Thymus (tissue), 11 donors: ENCODE measurements around the gene LMO1. TPM values are rescaled to one million over a fixed set of nuclear protein-coding genes. Genes with fewer than 3 reads are reported as not detected.

Experiments used
- DNase-seq, 9 donors: peaks; one replicate each; pipeline ENCODE4 v3.0.0-alpha.2; 2013; ENCODE audit warnings: low spot score in 9 of 9, low read depth in 6 of 9, missing footprints in 1 of 9
- H3K27ac ChIP-seq, 2 donors: one replicate each; pipeline ENCODE4 v1.5.1; 2013; ENCODE audit warnings: control low read depth in 1 of 2, low read depth in 1 of 2, low read length in 1 of 2, mild to moderate bottlenecking in 1 of 2, moderate library complexity in 1 of 2
- H3K27me3 ChIP-seq, 2 donors: one replicate each; pipeline ENCODE4 v1.5.1; 2013; ENCODE audit warnings: low read length in 1 of 2; ENCODE audit not compliant: control insufficient read depth in 2 of 2, insufficient read depth in 1 of 2
- H3K36me3 ChIP-seq, 2 donors: one replicate each; pipeline ENCODE4 v1.5.1; 2013; ENCODE audit warnings: low read length in 1 of 2, mild to moderate bottlenecking in 1 of 2, moderate library complexity in 1 of 2; ENCODE audit not compliant: control insufficient read depth in 2 of 2, insufficient read depth in 2 of 2
- H3K4me1 ChIP-seq, 2 donors: one replicate each; pipeline ENCODE4 v1.5.1; 2013; ENCODE audit warnings: low read length in 2 of 2; ENCODE audit not compliant: control insufficient read depth in 2 of 2, insufficient read depth in 2 of 2
- H3K4me3 ChIP-seq, 2 donors: one replicate each; pipeline ENCODE4 v1.5.1; 2013; ENCODE audit warnings: low read length in 2 of 2, control low read depth in 1 of 2, mild to moderate bottlenecking in 1 of 2
- H3K9me3 ChIP-seq, 2 donors: one replicate each; pipeline ENCODE4 v1.5.1; 2013; ENCODE audit warnings: low read length in 1 of 2, mild to moderate bottlenecking in 1 of 2; ENCODE audit not compliant: control insufficient read depth in 2 of 2, insufficient read depth in 1 of 2
- WGBS: extraction: QIAGEN DNeasy Blood & Tissue Kit; methylation state at CpG from one replicate; pipeline ENCODE4 v1.1.7; 2013; 5-methylcytosine and 5-hydroxymethylcytosine counted together
- polyA plus RNA-seq: library from polyadenylated mRNA; stranded (reverse); fragments of 200-250 nt; gene quantifications from one replicate; pipeline ENCODE4 v1.2.3, GENCODE V29; 2013
- total RNA-seq: library from RNA; stranded (reverse); fragments of 120-200 nt; gene quantifications from one replicate; pipeline ENCODE4 v1.2.4, GENCODE V29; 2013
- donor health status: healthy.

The LMO1 gene
- total and polyA plus RNA-seq, 2 donors: 0.05 to 0.32 TPM

DNA sequence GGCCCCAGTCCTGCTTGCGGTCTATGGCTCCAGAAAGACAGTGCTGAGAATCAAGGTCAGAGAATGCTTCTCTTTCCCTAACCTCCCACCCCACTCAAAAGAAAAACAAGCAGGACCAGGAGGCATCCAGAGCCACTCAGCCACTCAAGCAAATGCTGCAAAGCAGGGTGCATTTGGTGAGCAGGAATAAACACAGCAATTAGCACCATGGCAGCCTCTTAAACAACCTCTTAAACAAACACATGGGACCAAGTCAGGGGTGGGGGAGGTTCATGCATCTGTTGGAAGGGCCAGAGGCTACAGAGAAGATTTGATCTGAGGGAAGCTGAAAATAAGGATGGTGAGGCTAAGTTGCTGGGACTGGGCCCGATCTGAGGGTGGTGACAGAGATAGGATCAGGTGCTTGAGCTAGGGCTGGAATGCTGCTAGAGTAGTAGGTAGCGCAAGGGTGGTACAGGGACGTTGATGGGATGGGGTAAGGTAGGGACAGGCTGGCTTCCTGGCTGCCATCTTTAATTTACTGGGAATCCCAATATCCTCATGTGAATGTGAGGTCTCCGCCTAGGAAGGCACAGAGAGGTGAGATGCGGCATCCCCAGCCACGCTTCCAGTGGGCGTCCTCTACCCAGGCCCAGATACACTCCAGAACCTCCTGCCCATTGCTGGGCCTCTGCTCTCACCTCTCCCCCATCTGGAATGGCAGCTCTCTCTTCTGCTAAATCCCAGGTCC, 26.6 kb upstream of the LMO1 start:
- H3K4me3 ChIP-seq: no peak overlapping the region
- no peaks in the 10 kb centered on the region for H3K9me3 ChIP-seq
- WGBS: over 99% methylated on average over 8 of the region's 8 CpGs
- no peaks in the 10 kb centered on the region for H3K27me3 ChIP-seq
- H3K36me3 ChIP-seq: no peaks in the 10 kb centered on the region
- H3K27ac ChIP-seq: no peak overlapping the region
- H3K4me1 ChIP-seq: no peaks in the 10 kb centered on the region
- no peak for DNase-seq

DNA sequence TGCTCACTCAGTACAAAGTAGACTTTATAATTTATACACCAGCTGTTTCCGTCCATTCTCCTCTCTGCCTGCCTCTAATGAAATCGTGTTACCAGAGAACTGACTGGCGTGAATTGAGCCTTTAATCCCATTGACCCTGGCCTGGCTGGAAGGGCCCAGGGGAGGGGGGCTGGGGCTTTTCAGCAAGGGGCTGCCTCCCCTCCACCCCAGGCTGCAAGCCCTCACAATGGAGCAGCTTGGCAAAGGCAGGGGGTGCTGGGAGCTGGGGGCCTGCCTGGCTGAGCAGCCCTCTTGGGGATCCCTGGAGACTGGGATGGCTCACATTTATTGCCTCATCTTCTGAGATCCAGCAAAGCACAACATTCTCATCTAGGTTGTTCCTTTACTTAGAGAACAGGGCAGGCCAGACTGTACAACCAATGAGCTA, 25.8 kb upstream of the LMO1 start:
- Histone ChIP-seq H3K27me3 (peaks cover 0 to 1% of the 10 kb centered on the region in 2 donors), H3K9me3 (no peaks in the 10 kb centered on the region), H3K4me3 (no peak overlapping the region), H3K4me1 (no peaks in the 10 kb centered on the region), H3K36me3 (no peaks in the 10 kb centered on the region), H3K27ac (no peak overlapping the region)
- 87% methylated on average over 3 of the region's 3 CpGs for WGBS
- DNase-seq: no peak

DNA sequence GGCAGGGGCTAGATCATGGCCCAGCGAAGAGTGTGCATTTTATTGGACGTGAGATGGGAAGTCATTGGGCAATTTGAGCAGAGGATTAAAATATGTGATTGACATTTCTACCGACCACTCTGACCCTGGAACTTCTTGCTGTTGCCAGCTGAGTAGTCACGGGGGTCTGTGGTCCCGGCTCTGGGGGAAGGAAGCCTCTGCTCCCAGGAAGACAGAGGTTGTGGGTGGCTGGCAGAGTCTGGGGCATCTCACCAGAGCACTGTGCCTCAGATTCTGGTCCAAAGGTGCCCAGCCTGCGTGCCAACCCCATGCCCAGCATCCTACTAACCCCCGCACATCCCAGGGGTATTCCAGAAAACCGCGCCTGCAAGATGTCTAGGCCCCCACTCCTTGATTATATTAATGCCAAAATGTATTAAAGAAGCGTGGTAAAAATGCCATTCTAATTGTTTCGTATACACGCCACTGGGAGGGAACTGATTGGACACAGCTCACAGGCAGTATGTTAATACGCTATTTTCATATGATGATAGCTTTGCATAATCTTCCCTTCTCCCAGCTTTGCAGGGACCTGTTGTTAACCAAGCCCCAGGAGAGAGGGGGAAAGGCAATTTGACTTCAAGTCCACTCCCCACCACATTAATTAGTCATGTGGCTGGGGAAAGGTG, 25.3 kb upstream of the LMO1 start:
- WGBS: 94% methylated on average over 13 of the region's 13 CpGs
- Histone ChIP-seq H3K27ac (no peak overlapping the region), H3K4me1 (no peaks in the 10 kb centered on the region), H3K9me3 (no peaks in the 10 kb centered on the region), H3K4me3 (no peak overlapping the region), H3K36me3 (no peaks in the 10 kb centered on the region), H3K27me3 (peaks cover 0 to 4% of the 10 kb centered on the region in 2 donors)
- no peak for DNase-seq

DNA sequence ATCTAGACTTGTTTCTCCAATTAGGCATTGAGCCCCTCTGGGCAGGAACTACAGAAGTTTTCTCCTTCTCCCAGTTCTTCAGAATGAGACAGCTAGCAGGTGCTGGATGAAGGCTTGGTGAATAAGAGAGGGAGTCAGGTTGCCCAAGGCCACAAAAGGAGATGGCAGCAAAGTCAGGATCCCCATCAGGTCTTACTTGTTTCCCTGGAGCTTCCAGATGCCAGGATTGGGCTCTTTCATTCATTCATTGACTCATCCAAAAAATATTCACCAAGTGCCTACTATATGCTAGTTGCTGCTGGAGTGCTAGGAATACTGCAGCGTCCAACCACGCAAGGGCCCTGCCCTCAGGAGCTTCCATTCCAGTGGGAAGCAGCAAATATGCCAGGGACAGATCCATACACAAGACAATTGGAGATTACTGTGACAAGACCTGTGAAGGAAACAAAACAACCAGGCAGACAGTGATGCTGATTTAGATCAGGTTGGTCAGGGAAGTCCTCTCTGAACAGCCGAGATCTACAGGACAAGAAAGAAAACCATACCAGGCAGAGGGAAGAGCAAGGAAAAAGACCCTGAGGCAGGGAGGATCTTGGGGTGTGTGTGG, 24.6 kb upstream of the LMO1 start:
- Histone ChIP-seq H3K27me3 (peaks cover 0 to 11% of the 10 kb centered on the region in 2 donors), H3K4me1 (peaks cover 0 to 3% of the 10 kb centered on the region in 2 donors), H3K36me3 (no peaks in the 10 kb centered on the region), H3K9me3 (no peaks in the 10 kb centered on the region), H3K4me3 (no peak overlapping the region), H3K27ac (no peak overlapping the region)
- no peak for DNase-seq
- WGBS: 67% methylated on average over 3 of the region's 3 CpGs

DNA sequence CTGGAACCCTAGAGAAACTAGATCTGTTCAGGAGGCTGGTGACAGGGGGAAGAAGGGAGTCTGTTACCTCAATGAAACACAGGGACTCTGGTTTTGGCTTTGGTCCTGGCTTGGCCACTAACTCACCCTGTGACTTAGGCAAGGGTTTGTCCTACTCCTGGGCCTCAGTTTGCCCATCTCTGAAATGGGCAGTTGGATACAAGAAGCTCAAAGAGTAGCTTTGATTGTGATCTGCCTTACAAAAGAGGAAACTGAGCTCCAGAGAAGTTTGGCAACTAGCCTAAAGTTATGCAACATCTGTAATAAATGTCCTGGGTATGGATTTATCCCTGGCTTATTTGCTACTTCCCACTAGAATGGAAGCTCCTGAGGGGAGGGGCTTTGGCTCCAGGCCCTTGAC, 24.0 kb upstream of the LMO1 start:
- Histone ChIP-seq H3K9me3 (no peaks in the 10 kb centered on the region), H3K4me3 (no peak overlapping the region)
- no peak for DNase-seq

DNA sequence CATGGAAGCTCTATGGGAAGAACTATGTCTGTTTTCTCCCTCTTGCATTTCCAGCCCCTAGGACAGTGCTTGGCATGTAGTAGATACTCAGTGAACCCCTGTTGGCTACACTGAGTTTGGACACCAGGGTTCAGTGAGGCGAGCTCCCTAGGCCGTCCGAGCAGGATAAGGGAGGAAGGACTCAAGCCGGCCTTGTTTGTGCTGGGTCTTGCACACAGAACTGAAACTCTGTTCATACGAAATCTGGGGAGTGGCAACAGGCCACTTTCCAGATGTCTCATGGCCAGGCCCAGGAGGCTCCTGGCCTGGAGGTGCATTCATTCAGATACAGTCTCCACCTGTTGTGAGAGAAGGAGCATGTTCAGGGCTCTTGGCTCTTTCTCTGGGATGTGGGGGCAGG, 23.6 kb upstream of the LMO1 start:
- WGBS: 95% methylated on average over 5 of the region's 5 CpGs
- H3K27me3 ChIP-seq: peaks cover 0 to 20% of the 10 kb centered on the region in 2 donors

More for the DNA sequence above, 24.0 kb upstream of the LMO1 start:
- Histone ChIP-seq H3K27me3 (peaks cover 0 to 16% of the 10 kb centered on the region in 2 donors), H3K36me3 (no peaks in the 10 kb centered on the region), H3K4me1 (peaks cover 0 to 3% of the 10 kb centered on the region in 2 donors), H3K27ac (no peak overlapping the region)

DNA sequence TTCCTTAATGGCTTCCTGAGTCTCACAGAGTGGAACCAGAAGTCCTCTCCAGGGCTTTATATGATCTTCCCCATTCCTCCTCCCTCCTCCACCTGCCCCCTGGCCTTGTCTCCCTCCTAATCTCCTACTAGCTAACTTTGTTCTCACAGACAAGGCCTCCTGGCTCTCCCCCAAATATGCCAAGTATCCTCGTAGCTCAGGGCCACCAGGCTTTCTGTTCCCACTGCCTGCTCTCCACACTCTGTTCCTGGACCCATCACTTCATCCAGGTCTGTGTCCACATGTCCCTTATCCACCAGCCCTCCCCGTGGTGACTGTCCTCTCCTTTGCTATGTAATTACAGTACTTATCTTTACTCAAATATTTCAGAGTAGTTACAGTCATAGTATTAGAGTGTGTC, 23.2 kb upstream of the LMO1 start:
- Histone ChIP-seq H3K4me1 (peaks cover 0 to 3% of the 10 kb centered on the region in 2 donors), H3K9me3 (no peaks in the 10 kb centered on the region), H3K36me3 (no peaks in the 10 kb centered on the region), H3K27ac (no peak overlapping the region), H3K27me3 (peaks cover 0 to 21% of the 10 kb centered on the region in 2 donors), H3K4me3 (no peak overlapping the region)
- 87% methylated on average over 2 of the region's 2 CpGs for WGBS
- DNase-seq: no peak

More for the DNA sequence above, 23.6 kb upstream of the LMO1 start:
- Histone ChIP-seq H3K36me3 (no peaks in the 10 kb centered on the region), H3K9me3 (no peaks in the 10 kb centered on the region), H3K4me1 (peaks cover 0 to 3% of the 10 kb centered on the region in 2 donors), H3K27ac (no peak overlapping the region), H3K4me3 (no peak overlapping the region)
- no peak for DNase-seq

DNA sequence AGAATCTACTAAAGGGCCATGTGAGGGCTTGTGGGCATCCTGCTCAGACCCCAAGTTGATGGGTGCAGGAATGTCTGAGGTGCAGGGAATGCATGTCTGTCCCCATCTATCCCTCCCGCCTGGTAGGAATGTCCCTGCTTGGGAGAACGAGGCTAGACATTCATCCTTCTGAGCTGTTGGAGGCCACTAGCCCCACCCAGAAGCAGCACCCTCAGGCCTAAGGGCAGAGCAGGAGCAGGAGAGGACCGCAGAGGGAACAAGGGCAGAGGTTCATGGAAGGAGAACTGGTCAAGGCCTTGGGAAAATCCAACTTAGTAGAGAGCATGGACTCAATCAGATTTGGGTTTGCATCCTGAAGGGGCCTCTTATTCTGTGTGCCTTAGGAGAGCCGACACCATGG, 22.1 kb upstream of the LMO1 start:
- no peak for DNase-seq
- Histone ChIP-seq H3K27me3 (peaks cover 0 to 21% of the 10 kb centered on the region in 2 donors), H3K27ac (no peak overlapping the region), H3K9me3 (no peaks in the 10 kb centered on the region), H3K36me3 (no peaks in the 10 kb centered on the region), H3K4me1 (peaks cover 0 to 3% of the 10 kb centered on the region in 2 donors), H3K4me3 (no peak overlapping the region)
- WGBS: 96% methylated on average over 4 of the region's 4 CpGs

DNA sequence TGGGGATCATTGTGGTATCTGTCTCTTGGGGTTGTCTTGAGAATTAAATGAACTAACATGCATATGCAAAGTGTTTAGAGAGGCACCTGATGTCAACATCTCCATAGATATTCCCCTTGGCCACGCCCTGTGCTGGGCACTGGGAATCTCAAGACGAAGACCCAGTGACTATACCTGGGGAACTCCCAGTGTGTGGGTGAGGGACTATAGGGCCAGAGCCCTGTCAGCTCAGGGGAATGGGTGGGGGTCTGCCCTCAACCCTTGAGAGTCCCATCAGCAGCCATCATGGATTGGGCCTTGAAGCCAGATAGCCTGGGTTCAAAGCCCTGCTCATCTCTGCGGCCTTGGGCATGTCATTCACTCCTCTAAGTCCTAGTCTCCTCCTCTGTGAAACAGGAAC, 21.6 kb upstream of the LMO1 start:
- Histone ChIP-seq H3K27me3 (peaks cover 0 to 21% of the 10 kb centered on the region in 2 donors), H3K36me3 (no peaks in the 10 kb centered on the region), H3K4me1 (peaks cover 0 to 3% of the 10 kb centered on the region in 2 donors), H3K9me3 (no peaks in the 10 kb centered on the region), H3K4me3 (no peak overlapping the region), H3K27ac (no peak overlapping the region)
- no peak for DNase-seq
- 95% methylated on average over 3 of the region's 3 CpGs for WGBS
